Heart right ventricle (tissue), 16 donors: ENCODE results near the gene PLCD3. TPM values are rescaled to one million over a fixed set of nuclear protein-coding genes. Genes with fewer than 3 reads are reported as not detected.

Experiments
- ATAC-seq, 8 donors: fragments of 200-7000 bp; cut with Tn5 transposase; one replicate each; pipeline ENCODE4 v1.9.1; 2020; ENCODE audit warnings: mild to moderate bottlenecking in 8 of 8, moderate library complexity in 8 of 8, moderate number of reproducible peaks in 1 of 8
- DNase-seq, 2 donors: peaks; one replicate each; pipeline ENCODE4 v3.0.0-alpha.2; 2020
- H3K27ac ChIP-seq, 10 donors: fragments of 200-600 bp; sonication (generic) in 2 of 10; one replicate each; pipeline versions ENCODE4 v1.5.0 to v1.8.0; 2020 to 2022; ENCODE audit warnings: mild to moderate bottlenecking in 3 of 10
- H3K27me3 ChIP-seq, 7 donors: fragments of 200-600 bp; one replicate each; pipeline ENCODE4 v1.8.0; 2021 to 2022; ENCODE audit warnings: mild to moderate bottlenecking in 2 of 7
- H3K36me3 ChIP-seq, 9 donors: fragments of 200-600 bp; sonication (generic) in 1 of 9; one replicate each; pipeline versions ENCODE4 v1.5.0 to v1.8.0; 2020 to 2022; ENCODE audit warnings: mild to moderate bottlenecking in 2 of 9
- H3K4me1 ChIP-seq, 9 donors: fragments of 200-600 bp; sonication (generic) in 1 of 9; one replicate each; pipeline versions ENCODE4 v1.5.0 to v1.8.0; 2020 to 2022; ENCODE audit warnings: mild to moderate bottlenecking in 4 of 9
- H3K4me3 ChIP-seq, 10 donors: fragments of 200-600 bp; sonication (generic) in 2 of 10; one replicate each; pipeline versions ENCODE4 v1.5.0 to v1.8.0; 2020 to 2022; ENCODE audit warnings: mild to moderate bottlenecking in 7 of 10, moderate library complexity in 2 of 10
- H3K9me3 ChIP-seq, 11 donors: fragments of 200-600 bp in 10 of 11; sonication (generic) in 2 of 11; one replicate each; pipeline versions ENCODE4 v1.5.0 to v1.8.0; 2013 to 2022; ENCODE audit warnings: mild to moderate bottlenecking in 2 of 11, control low read depth in 1 of 11, moderate library complexity in 1 of 11
- WGBS, 2 donors: extraction: QIAGEN DNeasy Blood & Tissue Kit; methylation state at CpG; one replicate each; pipeline ENCODE4 v1.1.7; 2013; ENCODE audit warnings: inconsistent platforms in 1 of 2; 5-methylcytosine and 5-hydroxymethylcytosine counted together
- intact Hi-C, 10 donors: fragments of 100-400 bp; cut with DNase I; formaldehyde crosslinking; loops; one replicate each; pipeline versions ENCODE4 v1.11.1 to v1.14.2; 2022
- polyA plus RNA-seq, 2 donors: library from polyadenylated mRNA; stranded (reverse); fragments of 200-250 nt; gene quantifications; one replicate each; pipeline ENCODE4 v1.2.3, GENCODE V29; 2013
- total RNA-seq, 10 donors: library from RNA; stranded (reverse); fragmentation: NEBNext Ultra II Directional in 3 of 10; extraction: Animal tissue kit (Norgen Biotek cat#: 25700) in 3 of 10; gene quantifications; one replicate each; pipeline versions ENCODE4 v1.2.1 to v1.2.4, GENCODE V29; 2021 to 2023
- TF ChIP-seq, protein P1 (sequence below), 9 donors: fragments of 200-600 bp; sonication (generic) in 2 of 9; IDR thresholded peaks; one replicate each; pipeline versions ENCODE4 v1.5.0 to v1.8.0; 2021 to 2022; ENCODE audit warnings: antibody characterized with exemption in 9 of 9, mild to moderate bottlenecking in 5 of 9, moderate library complexity in 1 of 9
- donor health status: Arrhythmogenic right ventricular cardiomyopathy.
- donor health status: ischemic (EF 13 %, LVEDD 7.1; RV severe dilation, severe dysfunction).
- donor health status: healthy with polysubstance abuse.
- donor health status: DM: no; HTN: yes; CAD: no.
- donor health status: DM: no; HTN: no; CAD: no.
- donor health status: ischemic (EF 25% LVEDD 6.9; RV normal size, moderate dysfunction).
- donor health status: ischemic (EF 25% LVEDD 5.7; RV mildly dilated, moderate dysfunction).
- donor health status: healthy.
- donor health status: DM: yes; HTN: yes; CAD: no.
- donor health status: Ischemic cardiomyopathy.
- donor health status: ischemic (EF 35%, LVEDD 5.7; RV mildly dilated, moderate dysfunction).
- donor health status: nonischemic (EF 11% LVEDD 7.7; RV severe dilation, severe dysfunction).
- donor health status: DM: yes; HTN: yes; CAD: no.
- donor health status: PGD.
- donor health status: ischemic (EF 29% LVEDD 5.4; RV normal size, mild dysfunction).
- donor health status: nonischemic (EF 23%, LVEDD 6.1; RV moderate dilation, normal function).

Gene PLCD3
- total and polyA plus RNA-seq, 12 donors, result 44.6 to 188 (median 112) TPM

DNA sequence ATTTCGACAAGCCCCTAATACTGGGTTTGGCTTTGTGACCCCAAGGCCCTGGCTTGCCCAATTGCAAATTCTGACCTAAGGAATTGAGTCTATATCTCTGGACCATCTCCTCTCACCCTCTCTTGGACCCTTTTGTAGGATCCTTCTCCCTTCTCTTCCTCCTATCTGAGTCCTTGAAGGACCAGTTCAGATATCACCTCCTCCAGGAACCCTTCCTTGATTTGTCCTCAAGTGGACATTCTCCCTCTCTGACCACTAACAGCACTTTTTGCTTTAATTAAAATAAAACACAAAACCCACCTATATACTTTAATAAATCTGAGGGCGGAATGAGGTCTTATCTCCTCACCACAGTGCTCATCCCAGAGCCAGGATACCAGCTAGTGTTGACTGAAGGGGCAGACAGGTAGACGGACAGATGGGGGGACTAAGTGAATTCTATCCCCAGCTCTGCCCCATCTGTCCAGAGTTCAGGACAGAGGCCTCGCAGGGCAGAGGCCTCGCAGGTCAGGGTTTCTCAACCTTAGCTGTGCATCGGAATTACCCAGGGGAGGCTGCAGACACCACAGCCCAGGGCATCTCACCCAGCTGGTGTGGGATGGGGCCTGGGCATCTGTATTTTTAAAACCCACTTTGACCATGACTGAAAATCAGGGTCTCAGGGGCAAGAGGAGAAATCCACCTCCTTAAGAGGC lies 9.1 kb downstream of the PLCD3 start:
- 92 to 94% methylated on average over 6 of the region's 6 CpGs for whole genome bisulfite sequencing, 2 donors
- ATAC-seq, result no peak
- Histone ChIP-seq H3K27me3 (peaks cover 0 to 10% (median 0%) of the 10 kb centered on the region in 7 donors), H3K4me3 (no peak overlapping the region), H3K9me3 (no peaks in the 10 kb centered on the region), H3K36me3 (peaks cover 0 to 27% (median 0%) of the 10 kb centered on the region in 9 donors), H3K4me1 (peaks cover 22 to 52% (median 44%) of the 10 kb centered on the region in 9 donors), H3K27ac (peak overlapping the region in 4 of 10 donors; percentile 3 to 83 (median 29))
- intact Hi-C loops, result loop anchor here in 1 of 10 donors (10.0 kb wide), 1 partner anchor 348 kb away; no protein-coding TSS in a partner anchor
- DNase-seq, result no peak
- TF ChIP-seq, protein P1, sequence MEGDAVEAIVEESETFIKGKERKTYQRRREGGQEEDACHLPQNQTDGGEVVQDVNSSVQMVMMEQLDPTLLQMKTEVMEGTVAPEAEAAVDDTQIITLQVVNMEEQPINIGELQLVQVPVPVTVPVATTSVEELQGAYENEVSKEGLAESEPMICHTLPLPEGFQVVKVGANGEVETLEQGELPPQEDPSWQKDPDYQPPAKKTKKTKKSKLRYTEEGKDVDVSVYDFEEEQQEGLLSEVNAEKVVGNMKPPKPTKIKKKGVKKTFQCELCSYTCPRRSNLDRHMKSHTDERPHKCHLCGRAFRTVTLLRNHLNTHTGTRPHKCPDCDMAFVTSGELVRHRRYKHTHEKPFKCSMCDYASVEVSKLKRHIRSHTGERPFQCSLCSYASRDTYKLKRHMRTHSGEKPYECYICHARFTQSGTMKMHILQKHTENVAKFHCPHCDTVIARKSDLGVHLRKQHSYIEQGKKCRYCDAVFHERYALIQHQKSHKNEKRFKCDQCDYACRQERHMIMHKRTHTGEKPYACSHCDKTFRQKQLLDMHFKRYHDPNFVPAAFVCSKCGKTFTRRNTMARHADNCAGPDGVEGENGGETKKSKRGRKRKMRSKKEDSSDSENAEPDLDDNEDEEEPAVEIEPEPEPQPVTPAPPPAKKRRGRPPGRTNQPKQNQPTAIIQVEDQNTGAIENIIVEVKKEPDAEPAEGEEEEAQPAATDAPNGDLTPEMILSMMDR (IDR thresholded peaks at IDR 0.05), result no peak

DNA sequence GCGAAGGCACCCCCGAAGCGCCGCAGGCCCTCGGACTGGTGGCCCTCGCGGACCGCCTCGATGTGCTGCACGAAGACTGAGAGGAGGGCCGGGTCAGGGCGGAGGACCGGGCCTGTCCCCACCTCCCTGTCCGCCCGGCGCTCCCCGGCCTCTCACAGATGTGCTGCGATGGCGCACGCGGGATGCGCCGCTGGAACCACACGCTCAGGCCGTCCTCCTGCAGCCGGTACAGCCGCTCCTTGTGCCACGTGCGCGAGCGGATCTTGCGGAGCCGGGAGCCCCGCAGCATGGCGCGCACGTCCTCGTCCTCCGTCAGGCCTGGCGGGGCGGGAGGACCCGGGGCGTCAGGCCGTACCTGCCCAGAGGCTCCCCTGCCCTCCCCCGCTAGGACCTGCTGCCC lies 11.3 kb downstream of the PLCD3 start:
- Histone ChIP-seq H3K4me1 (peaks cover 10 to 32% (median 27%) of the 10 kb centered on the region in 9 donors), H3K9me3 (no peaks in the 10 kb centered on the region), H3K4me3 (no peak overlapping the region), H3K36me3 (peaks cover 0 to 43% (median 0%) of the 10 kb centered on the region in 9 donors), H3K27ac (no peak overlapping the region), H3K27me3 (peaks cover 0 to 10% (median 0%) of the 10 kb centered on the region in 7 donors)
- TF ChIP-seq, protein P1 (IDR thresholded peaks at IDR 0.05), result no peak
- WGBS, 2 donors, result 72 to 73% methylated on average over 37 to 45 of the region's 45 CpGs
- DNase-seq (no peak), ATAC-seq (peak in 1 of 8 donors; percentile 10)
- intact Hi-C loops, result loop anchor here in 1 of 10 donors (10.0 kb wide), 1 partner anchor 346 kb away; no protein-coding TSS in a partner anchor

DNA sequence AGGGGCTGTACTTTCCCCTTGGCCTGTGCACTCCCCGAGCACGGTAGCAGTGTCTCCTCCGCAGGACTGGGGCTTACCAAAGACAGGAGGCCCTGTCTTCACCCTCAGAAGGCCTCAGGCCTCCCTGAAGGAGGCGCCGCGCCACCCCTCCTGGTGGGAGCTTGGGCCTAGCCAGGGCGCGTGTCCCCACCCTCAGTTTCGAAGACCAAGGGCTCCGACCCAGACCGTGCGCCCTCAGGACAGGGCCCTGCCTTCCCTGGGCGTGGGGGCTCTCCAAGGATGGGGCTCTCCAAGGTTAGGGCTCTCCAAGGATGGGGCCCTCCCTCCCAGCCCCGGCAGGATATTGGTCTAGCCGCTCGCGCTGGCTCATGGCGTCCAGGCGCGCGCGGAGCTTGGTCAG lies 11.8 kb downstream of the PLCD3 start:
- H3K4me3 ChIP-seq, result no peak overlapping the region
- DNase-seq, result no peak
- WGBS, 2 donors, result 89 to 90% methylated on average over 19 to 22 of the region's 22 CpGs
- H3K36me3 ChIP-seq, result peaks cover 0 to 43% (median 0%) of the 10 kb centered on the region in 9 donors
- H3K9me3 ChIP-seq, result no peaks in the 10 kb centered on the region
- H3K4me1 ChIP-seq, result peaks cover 10 to 32% (median 27%) of the 10 kb centered on the region in 9 donors
- peaks cover 0 to 10% (median 0%) of the 10 kb centered on the region in 7 donors for H3K27me3 ChIP-seq
- ATAC-seq, result no peak
- H3K27ac ChIP-seq, result no peak overlapping the region
- intact Hi-C loops, result loop anchor here in 1 of 10 donors (10.0 kb wide), 1 partner anchor 346 kb away; no protein-coding TSS in a partner anchor
- TF ChIP-seq, protein P1 (IDR thresholded peaks at IDR 0.05), result no peak

DNA sequence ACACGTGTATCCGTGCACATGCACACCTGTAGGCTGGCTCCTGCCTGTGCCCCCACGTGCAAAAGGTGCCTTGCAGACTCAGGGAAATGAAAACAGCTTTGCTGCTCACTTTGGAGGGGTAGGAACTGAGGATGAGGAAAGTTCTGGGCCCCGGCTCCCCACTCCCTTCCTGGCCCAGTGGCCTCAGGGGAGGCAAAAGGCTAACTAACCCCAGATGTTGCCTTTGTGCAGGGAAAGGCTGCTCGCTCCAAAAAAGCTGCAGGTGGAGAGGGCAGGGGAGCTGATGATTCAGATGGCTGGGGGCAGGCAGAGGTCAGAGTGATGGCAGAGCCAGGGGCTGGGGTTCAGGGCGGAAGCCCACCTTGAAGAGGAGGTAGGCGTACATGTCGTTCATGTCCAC lies 12.4 kb downstream of the PLCD3 start:
- ATAC-seq (no peak), DNase-seq (no peak)
- intact Hi-C loops, result loop anchor here in 1 of 10 donors (10.0 kb wide), 1 partner anchor 345 kb away; no protein-coding TSS in a partner anchor
- Histone ChIP-seq H3K27me3 (peaks cover 0 to 10% (median 0%) of the 10 kb centered on the region in 7 donors), H3K36me3 (peaks cover 0 to 45% (median 0%) of the 10 kb centered on the region in 9 donors), H3K27ac (no peak overlapping the region), H3K4me3 (no peak overlapping the region), H3K4me1 (peaks cover 10 to 32% (median 27%) of the 10 kb centered on the region in 9 donors), H3K9me3 (no peaks in the 10 kb centered on the region)
- TF ChIP-seq, protein P1 (IDR thresholded peaks at IDR 0.05), result no peak
- WGBS, 2 donors, result 89 to 93% methylated on average over 8 of the region's 8 CpGs
